Osteoblast (primary cell): Measurements from ENCODE around the gene ALG11. TPM values are rescaled to one million over a fixed set of nuclear protein-coding genes. Genes with fewer than 3 reads are reported as not detected.

ENCODE experiments used
- DNase-seq: peaks from one replicate; pipeline ENCODE4 v3.0.0; 2011; ENCODE audit warnings: low spot score, mixed read lengths; ENCODE audit not compliant: insufficient read length; ENCODE audit errors: missing footprints
- H2AFZ ChIP-seq: 2 replicates; pipeline ENCODE4 v1.6.0; 2011; ENCODE audit warnings: mild to moderate bottlenecking, low read length
- H3K27ac ChIP-seq: 2 replicates; pipeline ENCODE4 v1.5.1; 2011; ENCODE audit warnings: mild to moderate bottlenecking, low read depth, low read length, moderate library complexity
- H3K27me3 ChIP-seq: 2 replicates; pipeline ENCODE4 v1.6.0; 2012; ENCODE audit warnings: mild to moderate bottlenecking, control low read depth, inconsistent platforms, low read length, moderate library complexity; ENCODE audit not compliant: insufficient read depth
- H3K36me3 ChIP-seq: 2 replicates; pipeline ENCODE4 v1.5.1; 2011; ENCODE audit warnings: mild to moderate bottlenecking, low read length, control low read depth, moderate library complexity; ENCODE audit not compliant: insufficient read depth
- H3K4me1 ChIP-seq: 2 replicates; pipeline ENCODE4 v1.5.1; 2011; ENCODE audit warnings: mild to moderate bottlenecking, low read length, control low read depth, moderate library complexity; ENCODE audit not compliant: insufficient read depth
- H3K4me2 ChIP-seq: 2 replicates; pipeline ENCODE4 v1.6.0; 2011; ENCODE audit warnings: mild to moderate bottlenecking, low read length; ENCODE audit not compliant: insufficient read depth
- H3K4me3 ChIP-seq: fragments of 200-600 bp; sonication (generic); 3 replicates; pipeline ENCODE4 v1.5.1; 2012; ENCODE audit warnings: mild to moderate bottlenecking, low read length, inconsistent platforms; ENCODE audit not compliant: insufficient read depth
- H3K79me2 ChIP-seq: 2 replicates; pipeline ENCODE4 v1.6.0; 2012; ENCODE audit warnings: mild to moderate bottlenecking, low read length, control low read depth, inconsistent platforms; ENCODE audit not compliant: insufficient read depth
- H3K9me3 ChIP-seq: 2 replicates; pipeline ENCODE4 v1.5.1; 2011; ENCODE audit warnings: low read depth, low read length, control low read depth
- H4K20me1 ChIP-seq: 2 replicates; pipeline ENCODE4 v1.6.0; 2012; ENCODE audit warnings: mild to moderate bottlenecking, low read length, control low read depth; ENCODE audit not compliant: insufficient read depth
- total RNA-seq: library from RNA; depleted of rRNA; stranded (reverse); fragments of >200 nt; gene quantifications from 2 replicates; pipeline ENCODE4 v1.2.3, GENCODE V29; 2012
- TF ChIP-seq, protein P1 (sequence below): IDR thresholded peaks from 2 replicates; pipeline ENCODE4 v1.5.1; 2011; ENCODE audit warnings: mild to moderate bottlenecking, low read depth, low read length, moderate library complexity; ENCODE audit errors: extremely low read depth

Gene ALG11
- total RNA-seq, 1 donor: 23.9 TPM

GRCh38 chr13:52024481-52024880 is 12.3 kb downstream of the ALG11 start, which contains the start of gene UTP14C:
Gene UTP14C, plus strand, starts transcription at chr13:52024691. Its CDS starts 4,114 bp downstream, at chr13:52028805.
- no peaks in the 10 kb centered on the region for H3K27me3 ChIP-seq
- peaks cover 7% of the 10 kb centered on the region for H4K20me1 ChIP-seq
- TF ChIP-seq, protein P1, sequence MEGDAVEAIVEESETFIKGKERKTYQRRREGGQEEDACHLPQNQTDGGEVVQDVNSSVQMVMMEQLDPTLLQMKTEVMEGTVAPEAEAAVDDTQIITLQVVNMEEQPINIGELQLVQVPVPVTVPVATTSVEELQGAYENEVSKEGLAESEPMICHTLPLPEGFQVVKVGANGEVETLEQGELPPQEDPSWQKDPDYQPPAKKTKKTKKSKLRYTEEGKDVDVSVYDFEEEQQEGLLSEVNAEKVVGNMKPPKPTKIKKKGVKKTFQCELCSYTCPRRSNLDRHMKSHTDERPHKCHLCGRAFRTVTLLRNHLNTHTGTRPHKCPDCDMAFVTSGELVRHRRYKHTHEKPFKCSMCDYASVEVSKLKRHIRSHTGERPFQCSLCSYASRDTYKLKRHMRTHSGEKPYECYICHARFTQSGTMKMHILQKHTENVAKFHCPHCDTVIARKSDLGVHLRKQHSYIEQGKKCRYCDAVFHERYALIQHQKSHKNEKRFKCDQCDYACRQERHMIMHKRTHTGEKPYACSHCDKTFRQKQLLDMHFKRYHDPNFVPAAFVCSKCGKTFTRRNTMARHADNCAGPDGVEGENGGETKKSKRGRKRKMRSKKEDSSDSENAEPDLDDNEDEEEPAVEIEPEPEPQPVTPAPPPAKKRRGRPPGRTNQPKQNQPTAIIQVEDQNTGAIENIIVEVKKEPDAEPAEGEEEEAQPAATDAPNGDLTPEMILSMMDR: no peak
- no peak within 1 kb of the TSS for H3K4me2 ChIP-seq
- peaks cover 15% of the 10 kb centered on the region for H3K79me2 ChIP-seq
- no peak within 1 kb of the TSS for H2AFZ ChIP-seq
- no peaks in the 10 kb centered on the region for H3K9me3 ChIP-seq
- peaks cover 53% of the 10 kb centered on the region for H3K36me3 ChIP-seq
- no peak within 1 kb of the TSS for H3K27ac ChIP-seq
- no peak for DNase-seq
- no peak within 1 kb of the TSS for H3K4me3 ChIP-seq
- H3K4me1 ChIP-seq: no peaks in the 10 kb centered on the region

- Histone ChIP-seq H3K27me3 (no peaks in the 10 kb centered on the region), H3K4me3 (no peak overlapping the region), H2AFZ (no peak overlapping the region), H3K4me1 (no peaks in the 10 kb centered on the region), H3K36me3 (peaks cover 41% of the 10 kb centered on the region), H3K27ac (no peak overlapping the region), H3K9me3 (no peaks in the 10 kb centered on the region), H4K20me1 (peaks cover 7% of the 10 kb centered on the region), H3K4me2 (no peak overlapping the region), H3K79me2 (peaks cover 10% of the 10 kb centered on the region)
- no peak for DNase-seq
- TF ChIP-seq, protein P1: no peak
Measured at GRCh38 chr13:52025475-52026245, 13.5 kb downstream of the ALG11 start.

DNA sequence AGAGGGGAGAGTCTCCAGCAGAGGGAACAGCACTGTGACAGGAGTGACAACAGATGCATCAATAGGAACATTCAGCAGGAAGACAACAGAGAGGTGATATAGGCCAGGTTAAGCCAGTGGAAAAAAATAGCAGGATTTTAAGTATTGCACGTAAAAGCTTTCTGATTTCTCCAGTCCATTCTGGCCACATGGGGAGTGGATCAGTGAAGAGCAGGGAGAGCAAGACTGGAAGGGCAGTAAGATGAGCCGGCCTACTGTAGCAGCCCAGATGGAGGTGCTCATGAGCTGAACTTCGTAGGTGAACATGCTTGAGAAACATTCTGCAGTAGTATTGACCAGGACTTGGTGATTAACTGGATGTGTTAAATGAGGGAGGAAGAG is 14.0 kb downstream of the ALG11 start:
- Histone ChIP-seq H3K4me3 (no peak overlapping the region), H3K27ac (no peak overlapping the region), H3K36me3 (peaks cover 38% of the 10 kb centered on the region), H3K9me3 (no peaks in the 10 kb centered on the region), H2AFZ (no peak overlapping the region), H3K4me1 (no peaks in the 10 kb centered on the region), H3K4me2 (no peak overlapping the region), H3K79me2 (peaks cover 10% of the 10 kb centered on the region), H4K20me1 (peaks cover 7% of the 10 kb centered on the region), H3K27me3 (no peaks in the 10 kb centered on the region)
- TF ChIP-seq, protein P1: no peak
- no peak for DNase-seq

GRCh38 chr13:52027832-52028231 is 15.6 kb downstream of the ALG11 start:
- H3K27me3 ChIP-seq: no peaks in the 10 kb centered on the region
- H3K4me2 ChIP-seq: no peak overlapping the region
- H3K4me1 ChIP-seq: no peaks in the 10 kb centered on the region
- no peak for DNase-seq
- H3K9me3 ChIP-seq: no peaks in the 10 kb centered on the region
- H3K79me2 ChIP-seq: peaks cover 8% of the 10 kb centered on the region
- TF ChIP-seq, protein P1: no peak
- H3K36me3 ChIP-seq: peaks cover 33% of the 10 kb centered on the region
- no peak overlapping the region for H2AFZ ChIP-seq
- H4K20me1 ChIP-seq: peaks cover 3% of the 10 kb centered on the region
- no peak overlapping the region for H3K4me3 ChIP-seq
- H3K27ac ChIP-seq: no peak overlapping the region
